SK-N-SH (cell line): ENCODE data around the gene PROX2. TPM values are rescaled to one million over a fixed set of nuclear protein-coding genes. Genes with fewer than 3 reads are reported as not detected.

Source experiments
- CTCF ChIA-PET: fragments of 300-600, 350-600 bp; formaldehyde crosslinking; extraction: SDS; loops from one replicate; lab custom pipeline; 2021; lab: Yijun Ruan, JAX
- POLR2A ChIA-PET: fragments of 350-600 bp; sonication (Branson Sonifier 250); formaldehyde crosslinking; extraction: SDS; loops from one replicate; lab custom pipeline; 2020; ENCODE audit warnings: antibody characterized with exemption, inconsistent platforms; lab: Yijun Ruan, JAX
- DNase-seq: peaks from one replicate; pipeline ENCODE4 v3.0.0; 2012
- H2AFZ ChIP-seq: fragments of 200-600 bp; sonication (generic); 2 replicates; pipeline ENCODE4 v1.8.1; 2016; ENCODE audit warnings: antibody characterized with exemption, mild to moderate bottlenecking, low read depth
- H3F3A ChIP-seq: fragments of 200-600 bp; sonication (generic); replicated peaks from 2 replicates; pipeline ENCODE3; 2016; ENCODE audit warnings: antibody characterized with exemption, mild to moderate bottlenecking; ENCODE audit not compliant: insufficient read depth
- H3K27ac ChIP-seq, 2 experiments: fragments of 200-500 bp in 1 of 2; fragments of 200-600 bp in 1 of 2; sonication (Bioruptor generic) in 1 of 2; sonication (generic), shearing (Covaris generic) in 1 of 2; 2 replicates each; pipeline versions ENCODE4 v1.5.1 to v1.6.1; 2014 to 2016; ENCODE audit warnings: low read depth in 2 of 2, inconsistent platforms in 1 of 2, low read length in 1 of 2, mild to moderate bottlenecking in 1 of 2, mixed read lengths in 1 of 2
- H3K27me3 ChIP-seq: fragments of 200-600 bp; sonication (generic), shearing (Covaris generic); 2 replicates; pipeline ENCODE4 v1.6.1; 2016; ENCODE audit warnings: mixed run types; ENCODE audit not compliant: insufficient read depth
- H3K36me3 ChIP-seq, 2 experiments: fragments of 200-500 bp in 1 of 2; fragments of 200-600 bp in 1 of 2; sonication (Bioruptor generic) in 1 of 2; sonication (generic) in 1 of 2; replicated peaks in 1 of 2; 2 replicates each; pipeline versions ENCODE3 to v1.5.1; 2014 to 2016; ENCODE audit warnings: low read length in 1 of 2, mild to moderate bottlenecking in 1 of 2; ENCODE audit not compliant: insufficient read depth in 2 of 2, control insufficient read depth in 1 of 2
- H3K4me1 ChIP-seq, 2 experiments: fragments of 200-500 bp in 1 of 2; fragments of 200-600 bp in 1 of 2; sonication (Bioruptor generic) in 1 of 2; sonication (generic), shearing (Covaris generic) in 1 of 2; 2 replicates each; pipeline versions ENCODE4 v1.5.1 to v1.6.1; 2014 to 2016; ENCODE audit warnings: low read depth in 1 of 2, low read length in 1 of 2, mixed run types in 1 of 2; ENCODE audit not compliant: insufficient read depth in 2 of 2, control insufficient read depth in 1 of 2
- H3K4me2 ChIP-seq: fragments of 200-600 bp; sonication (generic), shearing (Covaris generic); 2 replicates; pipeline ENCODE4 v1.6.1; 2017; ENCODE audit warnings: mixed run types
- H3K4me3 ChIP-seq, 2 experiments: fragments of 200-500 bp in 1 of 2; fragments of 200-600 bp in 1 of 2; sonication (Bioruptor generic) in 1 of 2; sonication (generic), shearing (Covaris generic) in 1 of 2; 2 replicates each; pipeline versions ENCODE4 v1.5.1 to v1.8.1; 2014 to 2016; ENCODE audit warnings: low read depth in 2 of 2, inconsistent platforms in 1 of 2, low read length in 1 of 2, mild to moderate bottlenecking in 1 of 2, mixed read lengths in 1 of 2, moderate library complexity in 1 of 2
- H3K79me2 ChIP-seq: fragments of 200-600 bp; sonication (generic); 2 replicates; pipeline ENCODE4 v1.8.1; 2017; ENCODE audit warnings: mild to moderate bottlenecking; ENCODE audit not compliant: insufficient read depth
- H3K9ac ChIP-seq: fragments of 200-600 bp; sonication (generic); 2 replicates; pipeline ENCODE4 v1.6.1; 2017; ENCODE audit warnings: mixed run types
- H3K9me2 ChIP-seq: fragments of 200-600 bp; sonication (generic); 2 replicates; pipeline ENCODE4 v1.6.1; 2017; ENCODE audit warnings: mixed run types
- H3K9me3 ChIP-seq: fragments of 200-600 bp; sonication (generic); 2 replicates; pipeline ENCODE4 v1.6.1; 2017; ENCODE audit warnings: mixed run types, mild to moderate bottlenecking, moderate library complexity
- H4K20me1 ChIP-seq: fragments of 200-600 bp; sonication (generic); 2 replicates; pipeline ENCODE4 v1.6.1; 2017; ENCODE audit warnings: mild to moderate bottlenecking, mixed run types; ENCODE audit not compliant: insufficient read depth
- CHD2 ChIP-seq: fragments of 150-350 bp; IDR thresholded peaks from 2 replicates; pipeline ENCODE4 v1.6.1; 2018; ENCODE audit warnings: low read length; ENCODE audit not compliant: partially characterized antibody
- CTCF ChIP-seq: fragments of 200-600 bp; sonication (generic); IDR thresholded peaks from 2 replicates; pipeline ENCODE4 v1.6.1; 2017; ENCODE audit warnings: antibody characterized with exemption, mild to moderate bottlenecking, moderate library complexity
- FOSL2 ChIP-seq: IDR thresholded peaks from 2 replicates; pipeline ENCODE4 v1.4.0; 2012; ENCODE audit warnings: low read depth, mild to moderate bottlenecking, moderate library complexity, borderline replicate concordance
- IRF3 ChIP-seq: fragments of 150-350 bp; IDR thresholded peaks from 2 replicates; pipeline ENCODE4 v1.6.1; 2016; ENCODE audit warnings: mild to moderate bottlenecking, low read depth, low read length
- NRF1 ChIP-seq: IDR thresholded peaks from 2 replicates; pipeline ENCODE4 v1.6.1; 2012; ENCODE audit warnings: low read depth, mild to moderate bottlenecking, low read length
- RXRA ChIP-seq: IDR thresholded peaks from 2 replicates; pipeline ENCODE4 v1.4.0; 2012; ENCODE audit warnings: low read depth, mild to moderate bottlenecking, borderline replicate concordance
- SIN3A ChIP-seq: IDR thresholded peaks from 2 replicates; pipeline ENCODE4 v1.6.1; 2012; ENCODE audit warnings: low read depth, mild to moderate bottlenecking, low read length, moderate library complexity, borderline replicate concordance
- TAF1 ChIP-seq: IDR thresholded peaks from 2 replicates; pipeline ENCODE4 v1.6.1; 2012; ENCODE audit warnings: low read depth, mild to moderate bottlenecking, low read length, moderate library complexity, borderline replicate concordance
- TCF12 ChIP-seq: IDR thresholded peaks from 2 replicates; pipeline ENCODE4 v1.4.0; 2012
- YY1 ChIP-seq: IDR thresholded peaks from 2 replicates; pipeline ENCODE4 v1.4.0; 2012; ENCODE audit warnings: low read depth, mild to moderate bottlenecking
- WGBS: methylation state at CpG from one replicate; pipeline ENCODE4 v1.1.6; 2017; ENCODE audit warnings: low lambda C conversion rate; 5-methylcytosine and 5-hydroxymethylcytosine counted together
- polyA plus RNA-seq, 3 experiments: library from polyadenylated mRNA; depleted of rRNA; stranded (reverse); fragments of >200 nt; gene quantifications; 2 replicates each; pipeline ENCODE4 v1.2.3, GENCODE V29; 2012

Gene PROX2
- polyA plus RNA-seq, 1 of the 3 experiments (the other 2 are of a cell fraction), result not detected

GRCh38 chr14:74860899-74861733 lies 14.8 kb downstream of the PROX2 start (continued):
- peak; percentile 87 for TF ChIP-seq CTCF
- no peak for TF ChIP-seq NRF1
- peak; percentile 51 for TF ChIP-seq CHD2
- 0 out of 2 replicates have a peak, but pooled peaks have one; percentile 28 for TF ChIP-seq SIN3A
- TF ChIP-seq YY1, result no peak

GRCh38 chr14:74859757-74860552 lies 16.0 kb downstream of the PROX2 start:
- Histone ChIP-seq H3K4me3 (no peak overlapping the region), H3K27ac (no peak overlapping the region), H3K4me2 (no peak overlapping the region), H3K79me2 (no peaks in the 10 kb centered on the region), H3K36me3 (no peaks in the 10 kb centered on the region), H2AFZ (no peak overlapping the region), H3K27me3 (no peaks in the 10 kb centered on the region), H3K4me1 (peaks cover 0 to 6% of the 10 kb centered on the region in 2 experiments; a peak in 1 of 4 replicates), H3F3A (no peaks in the 10 kb centered on the region)
- no peak for DNase-seq
- POLR2A ChIA-PET, result interaction anchor here (1.6 to 1.9 kb wide), 3 partner anchors 14 to 47 kb away, joined by 4 to 8 read pairs (median 7); no protein-coding TSS in a partner anchor
- WGBS, result 73% methylated on average over 10 of the region's 10 CpGs
- CTCF ChIA-PET, result interaction anchor here (0.6 to 20.8 kb wide), 27 partner anchors 8 to 701 kb away, joined by 3 to 537 read pairs (median 5); partner anchors contain the start of genes DLST, EIF2B2, LTBP2 and PROX2
- TF ChIP-seq RXRA, result no peak
- TF ChIP-seq CHD2, result no peak
- TF ChIP-seq IRF3, result no peak
- TF ChIP-seq TCF12, result no peak
- TF ChIP-seq FOSL2, result no peak
- TF ChIP-seq TAF1, result no peak
- TF ChIP-seq, all 33 proteins: peak for 0
- Histone ChIP-seq H3K9ac (no peak overlapping the region), H3K9me2 (no peaks in the 10 kb centered on the region), H3K9me3 (no peaks in the 10 kb centered on the region), H4K20me1 (no peaks in the 10 kb centered on the region)
